ENCODE results near the gene USH2A. TPM values are rescaled to one million over a fixed set of nuclear protein-coding genes. Genes with fewer than 3 reads are reported as not detected.

Gene USH2A
- total RNA-seq, 1 experiment from 2014 or later = not detected

DNA sequence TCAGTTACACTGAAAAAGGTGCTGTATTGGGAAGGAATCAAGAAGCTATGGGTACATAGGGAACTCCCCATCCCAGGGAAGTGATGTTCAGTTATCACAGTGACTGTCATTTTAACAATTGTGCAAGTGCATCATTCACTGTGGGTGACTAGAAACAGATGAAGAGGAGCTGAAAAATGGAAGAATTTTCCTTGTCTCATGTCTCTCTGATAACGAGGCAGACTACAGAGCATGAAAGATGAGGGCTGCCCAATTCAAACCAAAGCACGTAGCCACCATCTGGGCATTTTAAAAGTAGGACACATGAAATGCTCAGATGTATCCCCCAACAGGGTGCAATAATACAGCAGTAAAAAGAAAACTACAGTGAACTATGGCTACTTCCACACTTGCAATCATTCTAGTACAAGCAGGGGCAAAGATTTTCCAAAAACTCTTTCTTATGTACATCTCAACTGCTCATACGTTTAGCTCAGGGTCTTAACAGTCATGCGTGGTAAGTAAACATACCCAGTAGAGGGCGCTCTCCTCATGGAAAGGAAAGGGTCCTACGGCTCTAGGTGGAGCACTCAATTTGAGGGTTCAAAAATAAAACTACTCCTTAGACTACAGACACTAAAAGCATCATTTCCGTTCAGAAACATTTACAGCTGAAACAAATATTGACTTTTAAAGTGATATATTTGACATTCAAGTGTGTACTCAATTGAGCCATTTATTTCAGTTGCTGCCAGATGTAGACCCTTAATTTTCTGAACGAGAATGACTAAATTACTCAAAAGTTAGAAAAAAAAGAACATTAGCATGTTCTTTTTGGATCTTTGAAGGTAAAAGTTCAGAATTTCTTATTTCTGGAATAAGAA is 713.0 kb downstream of the USH2A start:
- Histone ChIP-seq H3K9me3 (ENCODE audit: control insufficient read depth in 1 of 2, insufficient read depth in 1 of 2, low read depth in 1 of 2, low read length in 2 of 2) (no peaks in the 10 kb centered on the region), H2AFZ (ENCODE audit: low read depth, low read length, poor library complexity, severe bottlenecking) (peak overlapping the region; percentile 83), H3K36me3 (ENCODE audit: control insufficient read depth in 1 of 2, insufficient read depth in 2 of 2, low read length in 2 of 2) (no peaks in the 10 kb centered on the region), H3K4me3 (replicated peaks in 1 of 2; ENCODE audit: low read depth in 1 of 2, low read length in 2 of 2) (no peak overlapping the region), H4K20me1 (ENCODE audit: insufficient read depth) (no peaks in the 10 kb centered on the region), H3K4me2 (ENCODE audit: low read length) (no peak overlapping the region), H3K9ac (ENCODE audit: low read length) (no peak overlapping the region), H3K27ac (ENCODE audit: low read depth, low read length) (no peak overlapping the region), H3K4me1 (ENCODE audit: control insufficient read depth in 1 of 2, insufficient read depth in 2 of 2, low read length in 2 of 2) (no peaks in the 10 kb centered on the region), H3K9me2 (ENCODE audit: insufficient read depth) (no peaks in the 10 kb centered on the region), H3K27me3 (ENCODE audit: insufficient read depth, low read length) (0 out of 2 replicates have a peak, but pooled peaks cover 2% of the 10 kb centered on the region), H3K79me2 (ENCODE audit: insufficient read depth, low read length) (no peaks in the 10 kb centered on the region)
- ChIA-PET POLR2A (no interaction called here), CTCF (interaction anchor here (0.5 to 1.3 kb wide), 9 partner anchors 8 to 511 kb away, joined by 3 to 6 read pairs (median 3); no protein-coding TSS in a partner anchor), RAD21 (ENCODE audit: low non-redundant PET in 1 of 2, low total read pairs in 2 of 2, uncharacterized antibody in 2 of 2, unreplicated experiment in 2 of 2) (interaction anchor here in 1 of 2 experiments (1.0 kb wide), 1 partner anchor 28 kb away, joined by 4 read pairs; no protein-coding TSS in a partner anchor)
- intact Hi-C loops (cut with micrococcal nuclease) = no loop called here
- peak; percentile 68 for DNase-seq (ENCODE audit: low read depth, low spot score)
- peak; percentile 97 for ATAC-seq
- no TSS peak for BruUV-seq (replicated peaks)
- no peak for TF ChIP-seq ELF1 (IDR thresholded peaks at IDR 0.05; ENCODE audit: borderline replicate concordance, low read depth)
- TF ChIP-seq, protein P1, sequence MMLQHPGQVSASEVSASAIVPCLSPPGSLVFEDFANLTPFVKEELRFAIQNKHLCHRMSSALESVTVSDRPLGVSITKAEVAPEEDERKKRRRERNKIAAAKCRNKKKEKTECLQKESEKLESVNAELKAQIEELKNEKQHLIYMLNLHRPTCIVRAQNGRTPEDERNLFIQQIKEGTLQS (IDR thresholded peaks at IDR 0.05) = no peak
- no peak for TF ChIP-seq EZH2 (IDR thresholded peaks at IDR 0.05)
- no peak for TF ChIP-seq CBX3 (IDR thresholded peaks at IDR 0.05; ENCODE audit: low read depth)
- no peak for TF ChIP-seq EGR1 (IDR thresholded peaks at IDR 0.05; ENCODE audit: low read depth)
- TF ChIP-seq EZH2phosphoT487 (IDR thresholded peaks at IDR 0.05; ENCODE audit: borderline replicate concordance) = no peak
- TF ChIP-seq MAX (IDR thresholded peaks at IDR 0.05) = no peak
- no peak for TF ChIP-seq SP1 (IDR thresholded peaks at IDR 0.05; ENCODE audit: low read depth)
- TF ChIP-seq RAD21 (IDR thresholded peaks at IDR 0.05; ENCODE audit: low read depth) = peak; percentile 69
- TF ChIP-seq, protein P2, sequence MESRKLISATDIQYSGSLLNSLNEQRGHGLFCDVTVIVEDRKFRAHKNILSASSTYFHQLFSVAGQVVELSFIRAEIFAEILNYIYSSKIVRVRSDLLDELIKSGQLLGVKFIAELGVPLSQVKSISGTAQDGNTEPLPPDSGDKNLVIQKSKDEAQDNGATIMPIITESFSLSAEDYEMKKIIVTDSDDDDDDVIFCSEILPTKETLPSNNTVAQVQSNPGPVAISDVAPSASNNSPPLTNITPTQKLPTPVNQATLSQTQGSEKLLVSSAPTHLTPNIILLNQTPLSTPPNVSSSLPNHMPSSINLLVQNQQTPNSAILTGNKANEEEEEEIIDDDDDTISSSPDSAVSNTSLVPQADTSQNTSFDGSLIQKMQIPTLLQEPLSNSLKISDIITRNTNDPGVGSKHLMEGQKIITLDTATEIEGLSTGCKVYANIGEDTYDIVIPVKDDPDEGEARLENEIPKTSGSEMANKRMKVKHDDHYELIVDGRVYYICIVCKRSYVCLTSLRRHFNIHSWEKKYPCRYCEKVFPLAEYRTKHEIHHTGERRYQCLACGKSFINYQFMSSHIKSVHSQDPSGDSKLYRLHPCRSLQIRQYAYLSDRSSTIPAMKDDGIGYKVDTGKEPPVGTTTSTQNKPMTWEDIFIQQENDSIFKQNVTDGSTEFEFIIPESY (IDR thresholded peaks at IDR 0.05; ENCODE audit: extremely low read depth, insufficient replicate concordance, low read length) = no peak
- TF ChIP-seq POLR2AphosphoS5 (IDR thresholded peaks at IDR 0.05; ENCODE audit: low read depth, low read length) = no peak
- peak; percentile 59 to 91 (median 81); a peak in 5 of 6 replicates for TF ChIP-seq CTCF (IDR thresholded peaks at IDR 0.05 in 2 of 3, conservative IDR thresholded peaks at IDR 0.05 in 1 of 3; ENCODE audit: borderline replicate concordance in 1 of 3, insufficient read depth in 1 of 3, low read depth in 2 of 3, low read length in 2 of 3)
- no peak for TF ChIP-seq FOSL1 (IDR thresholded peaks at IDR 0.05; ENCODE audit: low read depth)
- no peak for TF ChIP-seq ZNF274 (IDR thresholded peaks at IDR 0.05; ENCODE audit: low read depth, low read length)

Measured in HCT116 (cell line).